DND-41 (cell line): ENCODE measurements around the gene HS3ST5.
"Not testable (repeated sequence)": the region's sequence is repeated elsewhere in the genome, so short reads cannot be mapped to it uniquely, and the experiment has no call there.

Experiments
- ATAC-seq: fragments of 200-7000 bp; cut with Tn5 transposase; 3 replicates; pipeline ENCODE4 v1.9.1; 2021; ENCODE audit warnings: low read depth; ENCODE audit not compliant: insufficient read depth
- DNase-seq: peaks from one replicate; pipeline ENCODE4 v3.0.0-alpha.2; 2020
- H2AFZ ChIP-seq: 2 replicates; pipeline ENCODE4 v1.6.0; 2012; ENCODE audit warnings: low read depth, low read length
- H3K27ac ChIP-seq: 2 replicates; pipeline ENCODE4 v1.5.1; 2012; ENCODE audit warnings: low read length, inconsistent platforms
- H3K27me3 ChIP-seq: fragments of 200-600 bp; sonication (generic); 2 replicates; pipeline ENCODE4 v1.6.0; 2012; ENCODE audit warnings: low read length, mild to moderate bottlenecking, inconsistent platforms; ENCODE audit not compliant: insufficient read depth, poor library complexity
- H3K36me3 ChIP-seq: 2 replicates; pipeline ENCODE4 v1.5.1; 2012; ENCODE audit warnings: low read length, inconsistent platforms; ENCODE audit not compliant: insufficient read depth
- H3K4me1 ChIP-seq: 2 replicates; pipeline ENCODE4 v1.5.1; 2012; ENCODE audit warnings: mild to moderate bottlenecking, low read length; ENCODE audit not compliant: insufficient read depth
- H3K4me2 ChIP-seq: 2 replicates; pipeline ENCODE4 v1.6.0; 2012; ENCODE audit warnings: mild to moderate bottlenecking, moderate library complexity, low read length, inconsistent platforms; ENCODE audit not compliant: insufficient read depth
- H3K4me3 ChIP-seq, 2 experiments: fragments of 200-600 bp in 1 of 2; shearing (Covaris generic) in 1 of 2; 2 replicates each; pipeline ENCODE4 v1.5.1; 2012 to 2016; ENCODE audit warnings: inconsistent platforms in 2 of 2, low read length in 2 of 2, mild to moderate bottlenecking in 2 of 2, low read depth in 1 of 2, moderate library complexity in 1 of 2
- H3K79me2 ChIP-seq: 2 replicates; pipeline ENCODE4 v1.6.0; 2012; ENCODE audit warnings: low read length, inconsistent platforms; ENCODE audit not compliant: insufficient read depth
- H3K9ac ChIP-seq: 2 replicates; pipeline ENCODE4 v1.6.0; 2012; ENCODE audit warnings: low read depth, mild to moderate bottlenecking, inconsistent platforms, low read length, moderate library complexity
- H3K9me3 ChIP-seq: 2 replicates; pipeline ENCODE4 v1.5.1; 2012; ENCODE audit warnings: low read length, moderate library complexity, mild to moderate bottlenecking, inconsistent platforms; ENCODE audit not compliant: insufficient read depth, severe bottlenecking
- H4K20me1 ChIP-seq: 2 replicates; pipeline ENCODE4 v1.6.0; 2012; ENCODE audit warnings: low read length; ENCODE audit not compliant: insufficient read depth
- EZH2 ChIP-seq: IDR thresholded peaks from 3 replicates; pipeline ENCODE4 v1.6.1; 2012; ENCODE audit warnings: borderline replicate concordance, low read depth, mild to moderate bottlenecking, moderate library complexity, low read length, inconsistent platforms; ENCODE audit not compliant: severe bottlenecking
- TF ChIP-seq, protein P1 (sequence below): IDR thresholded peaks from 2 replicates; pipeline ENCODE4 v1.5.1; 2012; ENCODE audit warnings: borderline replicate concordance, low read length, moderate library complexity, mild to moderate bottlenecking; ENCODE audit not compliant: poor library complexity, severe bottlenecking; ENCODE audit errors: extremely low read depth

The HS3ST5 gene

DNA sequence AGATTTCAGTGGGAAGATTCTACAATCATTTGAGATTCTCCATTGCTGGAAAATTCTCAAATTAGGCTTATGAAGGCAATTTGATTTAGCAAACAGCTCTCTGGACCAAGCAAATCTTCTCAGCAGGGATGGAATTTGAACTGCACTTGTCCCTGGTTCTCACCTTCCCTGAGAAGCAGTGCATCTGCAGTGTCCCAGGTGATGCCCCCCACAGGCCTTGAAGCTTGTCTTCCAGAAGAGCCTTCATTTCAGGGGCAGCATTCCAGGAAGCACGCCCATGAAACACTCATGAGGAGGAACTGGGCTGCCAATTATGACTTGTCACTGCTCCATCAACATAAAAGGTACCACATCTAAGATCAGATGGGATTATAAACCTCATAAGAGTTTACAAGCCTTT is 289.0 kb downstream of the HS3ST5 start:
- no peak overlapping the region for H2AFZ ChIP-seq
- H3K27ac ChIP-seq: no peak overlapping the region
- TF ChIP-seq, protein P1, sequence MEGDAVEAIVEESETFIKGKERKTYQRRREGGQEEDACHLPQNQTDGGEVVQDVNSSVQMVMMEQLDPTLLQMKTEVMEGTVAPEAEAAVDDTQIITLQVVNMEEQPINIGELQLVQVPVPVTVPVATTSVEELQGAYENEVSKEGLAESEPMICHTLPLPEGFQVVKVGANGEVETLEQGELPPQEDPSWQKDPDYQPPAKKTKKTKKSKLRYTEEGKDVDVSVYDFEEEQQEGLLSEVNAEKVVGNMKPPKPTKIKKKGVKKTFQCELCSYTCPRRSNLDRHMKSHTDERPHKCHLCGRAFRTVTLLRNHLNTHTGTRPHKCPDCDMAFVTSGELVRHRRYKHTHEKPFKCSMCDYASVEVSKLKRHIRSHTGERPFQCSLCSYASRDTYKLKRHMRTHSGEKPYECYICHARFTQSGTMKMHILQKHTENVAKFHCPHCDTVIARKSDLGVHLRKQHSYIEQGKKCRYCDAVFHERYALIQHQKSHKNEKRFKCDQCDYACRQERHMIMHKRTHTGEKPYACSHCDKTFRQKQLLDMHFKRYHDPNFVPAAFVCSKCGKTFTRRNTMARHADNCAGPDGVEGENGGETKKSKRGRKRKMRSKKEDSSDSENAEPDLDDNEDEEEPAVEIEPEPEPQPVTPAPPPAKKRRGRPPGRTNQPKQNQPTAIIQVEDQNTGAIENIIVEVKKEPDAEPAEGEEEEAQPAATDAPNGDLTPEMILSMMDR: no peak
- TF ChIP-seq EZH2: no peak
- H3K4me2 ChIP-seq: no peak overlapping the region
- H3K4me1 ChIP-seq: no peaks in the 10 kb centered on the region
- H3K9ac ChIP-seq: no peak overlapping the region
- H3K4me3 ChIP-seq: no peak overlapping the region
- H3K9me3 ChIP-seq: no peaks in the 10 kb centered on the region
- ATAC-seq (no peak), DNase-seq (no peak)
- H3K36me3 ChIP-seq: no peaks in the 10 kb centered on the region
- no peaks in the 10 kb centered on the region for H4K20me1 ChIP-seq
- H3K27me3 ChIP-seq: no peaks in the 10 kb centered on the region
- H3K79me2 ChIP-seq: no peaks in the 10 kb centered on the region

DNA sequence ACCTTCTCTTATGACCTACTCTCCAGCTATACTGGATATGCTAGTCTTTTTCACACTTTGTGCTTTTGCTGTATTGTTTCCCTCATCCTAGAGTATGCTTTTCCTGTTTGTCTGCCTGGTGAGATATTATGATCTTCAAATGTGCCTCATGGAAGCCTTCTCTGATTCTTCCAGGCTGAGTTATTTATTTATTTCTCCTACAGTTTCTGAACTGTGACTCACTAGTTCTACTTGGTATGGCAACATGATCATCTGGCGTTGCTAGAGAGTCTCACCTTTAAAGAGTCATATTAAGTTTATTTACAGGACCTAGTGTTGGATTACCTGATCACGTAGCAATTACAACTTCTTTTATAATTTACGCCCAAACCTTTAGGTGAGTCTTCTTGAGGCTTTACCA is 290.7 kb downstream of the HS3ST5 start:
- ATAC-seq (no peak), DNase-seq (no peak)
- Histone ChIP-seq H3K4me2 (no peak overlapping the region), H3K36me3 (no peaks in the 10 kb centered on the region), H3K4me3 (no peak overlapping the region), H4K20me1 (no peaks in the 10 kb centered on the region), H3K79me2 (no peaks in the 10 kb centered on the region), H3K9me3 (peaks cover 2% of the 10 kb centered on the region), H2AFZ (no peak overlapping the region), H3K4me1 (no peaks in the 10 kb centered on the region), H3K27me3 (no peaks in the 10 kb centered on the region), H3K9ac (no peak overlapping the region), H3K27ac (no peak overlapping the region)
- TF ChIP-seq, protein P1: no peak
- TF ChIP-seq EZH2: no peak

DNA sequence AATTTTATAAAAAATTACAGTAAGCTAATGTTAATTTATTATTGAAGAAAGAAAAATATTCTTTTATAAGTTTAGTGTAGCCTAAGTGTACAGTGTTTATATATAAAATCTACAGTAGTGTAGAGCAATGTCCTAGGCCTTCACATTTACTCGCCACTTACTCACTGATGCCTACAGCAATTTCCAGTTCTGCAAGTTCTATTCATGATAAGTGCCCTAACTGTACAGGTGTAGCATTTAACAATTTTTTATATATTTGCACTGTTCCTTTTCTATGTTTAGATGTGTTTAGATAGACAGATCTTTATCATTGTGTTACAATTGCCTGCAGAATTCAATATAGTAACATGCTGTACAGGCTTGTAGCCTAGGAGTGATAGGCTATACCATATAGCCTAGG is 291.8 kb downstream of the HS3ST5 start:
- ATAC-seq: no peak
- H4K20me1 ChIP-seq: no peaks in the 10 kb centered on the region
- no peak overlapping the region for H3K4me2 ChIP-seq
- TF ChIP-seq EZH2: no peak
- TF ChIP-seq, protein P1: no peak
- no peaks in the 10 kb centered on the region for H3K4me1 ChIP-seq
- no peaks in the 10 kb centered on the region for H3K79me2 ChIP-seq
- DNase-seq: no peak
- H3K27me3 ChIP-seq: no peaks in the 10 kb centered on the region
- no peak overlapping the region for H3K4me3 ChIP-seq
- no peak overlapping the region for H2AFZ ChIP-seq
- peaks cover 2% of the 10 kb centered on the region for H3K9me3 ChIP-seq
- H3K27ac ChIP-seq: no peak overlapping the region
- no peaks in the 10 kb centered on the region for H3K36me3 ChIP-seq
- no peak overlapping the region for H3K9ac ChIP-seq

DNA sequence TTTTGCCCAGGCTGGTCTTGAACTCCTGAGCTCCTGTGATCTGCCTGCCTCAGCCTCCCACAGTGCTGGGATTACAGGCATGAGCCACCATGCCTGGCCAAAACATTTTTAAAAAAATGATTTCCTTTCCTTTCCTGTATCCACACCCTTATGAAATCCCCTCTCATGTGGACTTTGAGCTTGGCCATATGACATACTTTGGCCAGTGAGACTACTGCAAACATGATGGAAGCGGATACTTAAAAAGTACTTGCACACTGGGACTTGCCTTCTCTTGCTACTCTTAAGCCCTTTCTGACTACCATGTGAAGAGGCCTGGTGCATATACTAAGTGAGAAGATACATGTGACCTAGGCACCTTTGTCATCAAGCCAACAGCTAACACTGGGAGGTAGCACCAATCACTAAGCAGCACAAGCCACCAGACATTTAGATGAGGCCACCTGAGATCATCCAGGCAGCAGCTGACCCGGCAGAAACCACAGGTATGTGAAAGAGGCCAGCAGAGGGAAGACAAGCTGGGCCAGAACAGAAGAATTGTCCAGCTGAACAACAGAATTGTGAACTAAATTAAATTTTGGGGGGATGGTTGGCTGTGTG is 293.4 kb downstream of the HS3ST5 start:
- Histone ChIP-seq H3K9ac (no peak overlapping the region), H3K4me1 (no peaks in the 10 kb centered on the region), H3K4me3 (no peak overlapping the region), H3K4me2 (no peak overlapping the region), H3K79me2 (no peaks in the 10 kb centered on the region), H3K27me3 (no peaks in the 10 kb centered on the region), H2AFZ (no peak overlapping the region), H3K9me3 (peaks cover 2% of the 10 kb centered on the region), H3K27ac (no peak overlapping the region), H4K20me1 (no peaks in the 10 kb centered on the region), H3K36me3 (no peaks in the 10 kb centered on the region)
- ATAC-seq (no peak), DNase-seq (no peak)
- TF ChIP-seq, protein P1: no peak
- TF ChIP-seq EZH2: no peak

DNA sequence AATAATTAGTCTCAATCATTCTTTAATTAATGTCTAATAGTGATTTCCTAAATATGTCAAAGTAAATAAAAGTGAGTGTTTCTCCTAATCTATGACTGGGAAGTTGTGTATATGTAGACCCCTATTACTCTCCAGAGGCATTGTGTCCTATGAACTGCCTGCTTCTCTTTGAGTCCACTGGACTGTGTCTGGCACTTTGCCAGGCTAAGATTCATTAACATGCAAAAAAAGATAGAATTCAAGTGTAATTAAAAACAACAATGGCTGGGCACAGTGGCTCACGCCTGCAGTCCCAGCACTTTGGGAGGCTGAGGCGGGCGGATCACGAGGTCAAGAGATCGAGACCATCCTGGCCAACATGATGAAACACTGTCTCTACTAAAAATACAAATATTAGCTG is 298.3 kb downstream of the HS3ST5 start:
- H3K36me3 ChIP-seq, H4K20me1 ChIP-seq, H3K9ac ChIP-seq, DNase-seq, H2AFZ ChIP-seq, H3K4me2 ChIP-seq, H3K4me3 ChIP-seq, ATAC-seq, H3K9me3 ChIP-seq, H3K27ac ChIP-seq, H3K27me3 ChIP-seq, H3K79me2 ChIP-seq, H3K4me1 ChIP-seq: not testable (repeated sequence)
